H1 (cell line): ENCODE measurements around the gene GJB4. TPM values are rescaled to one million over a fixed set of nuclear protein-coding genes. Genes with fewer than 3 reads are reported as not detected.

Experiments
- CHD2 ChIP-seq: IDR thresholded peaks from 2 replicates; pipeline ENCODE4 v1.6.1; 2012; ENCODE audit warnings: low read length, improper control_type of control experiment
- JUND ChIP-seq: IDR thresholded peaks from 2 replicates; pipeline ENCODE4 v1.6.1; 2011; ENCODE audit warnings: mild to moderate bottlenecking, improper control_type of control experiment, low read length
- NANOG ChIP-seq: IDR thresholded peaks from 2 replicates; pipeline ENCODE4 v1.6.1; 2011; ENCODE audit warnings: low read length, low read depth, mild to moderate bottlenecking, inconsistent platforms; ENCODE audit not compliant: insufficient read depth, poor library complexity, severe bottlenecking
- POLR2A ChIP-seq, 2 experiments: IDR thresholded peaks; 1 replicate in 1 of 2; 2 replicates in 1 of 2; pipeline ENCODE4 v1.6.1; 2011; ENCODE audit warnings: low read depth in 2 of 2, low read length in 2 of 2, mild to moderate bottlenecking in 2 of 2; ENCODE audit errors: control extremely low read depth in 1 of 2
- SIRT6 ChIP-seq: IDR thresholded peaks from one replicate; pipeline ENCODE4 v1.7.1; 2012; ENCODE audit warnings: low read length, inconsistent platforms
- SIX5 ChIP-seq: IDR thresholded peaks from 2 replicates; pipeline ENCODE4 v1.6.1; 2011; ENCODE audit warnings: mild to moderate bottlenecking, low read depth, low read length
- SP1 ChIP-seq: IDR thresholded peaks from 2 replicates; pipeline ENCODE4 v1.6.1; 2011; ENCODE audit warnings: low read depth, low read length
- TEAD4 ChIP-seq: IDR thresholded peaks from 2 replicates; pipeline ENCODE4 v1.6.1; 2012; ENCODE audit warnings: low read depth, low read length, inconsistent platforms, mixed read lengths
- polyA plus RNA-seq, 7 experiments: library from polyadenylated mRNA; depleted of rRNA in 3 of 7; stranded (reverse) in 5 of 7; unstranded in 2 of 7; fragments of >200 nt in 5 of 7; fragments of 200-250 nt in 2 of 7; gene quantifications; 1 replicate in 5 of 7; 2 replicates in 1 of 7; 4 replicates in 1 of 7; pipeline versions ENCODE4 v1.2.1 to v1.2.3, GENCODE V29; 2011 to 2013; ENCODE audit warnings: missing spikeins in 2 of 7, mixed read lengths in 2 of 7
- total RNA-seq: library from RNA; stranded (reverse); fragmentation: NEBNext Ultra II Directional; extraction: Animal tissue kit (Norgen Biotek cat#: 25700); gene quantifications from 2 replicates; pipeline ENCODE4 v1.2.1, GENCODE V29; 2021
- TF ChIP-seq, protein P1 (sequence below): fragments of 300-600 bp; sonication (generic); IDR thresholded peaks from 2 replicates; pipeline ENCODE4 v1.7.1; 2012; ENCODE audit warnings: low read length, moderate library complexity, mild to moderate bottlenecking, inconsistent platforms; ENCODE audit not compliant: insufficient replicate concordance
- TF ChIP-seq, protein P2 (sequence below): IDR thresholded peaks from 2 replicates; pipeline ENCODE4 v1.6.1; 2011; ENCODE audit warnings: low read depth, mild to moderate bottlenecking, low read length; ENCODE audit not compliant: insufficient read depth
- TF ChIP-seq, protein P3 (sequence below): IDR thresholded peaks from 2 replicates; pipeline ENCODE4 v1.6.1; 2012; ENCODE audit warnings: low read length, inconsistent platforms

GJB4 gene
- total and polyA plus RNA-seq, 2 of the 8 experiments (the other 6 are each of a cell fraction or from before 2014, with no cell fraction given), result 0.20 to 0.41 TPM

DNA sequence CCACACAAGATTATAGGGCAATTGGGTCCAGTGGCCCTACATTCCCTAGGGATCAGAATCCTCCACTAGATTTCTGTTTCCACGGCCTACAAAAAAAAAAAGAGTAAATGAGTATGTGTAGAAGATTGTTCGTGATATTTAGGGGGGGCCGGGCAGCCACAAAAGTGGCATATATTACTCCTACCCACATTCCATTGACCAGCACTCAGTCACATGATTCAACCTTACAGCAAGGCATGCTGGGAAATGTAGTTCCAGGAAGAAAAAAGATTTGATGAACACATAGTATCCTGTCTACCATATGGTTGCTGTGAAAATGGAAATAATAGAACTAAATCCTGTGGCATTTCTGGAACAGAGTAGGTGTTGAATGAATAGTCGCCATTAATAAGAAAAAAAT lies 48.1 kb upstream of the GJB4 start (continued):
- TF ChIP-seq, protein P1, sequence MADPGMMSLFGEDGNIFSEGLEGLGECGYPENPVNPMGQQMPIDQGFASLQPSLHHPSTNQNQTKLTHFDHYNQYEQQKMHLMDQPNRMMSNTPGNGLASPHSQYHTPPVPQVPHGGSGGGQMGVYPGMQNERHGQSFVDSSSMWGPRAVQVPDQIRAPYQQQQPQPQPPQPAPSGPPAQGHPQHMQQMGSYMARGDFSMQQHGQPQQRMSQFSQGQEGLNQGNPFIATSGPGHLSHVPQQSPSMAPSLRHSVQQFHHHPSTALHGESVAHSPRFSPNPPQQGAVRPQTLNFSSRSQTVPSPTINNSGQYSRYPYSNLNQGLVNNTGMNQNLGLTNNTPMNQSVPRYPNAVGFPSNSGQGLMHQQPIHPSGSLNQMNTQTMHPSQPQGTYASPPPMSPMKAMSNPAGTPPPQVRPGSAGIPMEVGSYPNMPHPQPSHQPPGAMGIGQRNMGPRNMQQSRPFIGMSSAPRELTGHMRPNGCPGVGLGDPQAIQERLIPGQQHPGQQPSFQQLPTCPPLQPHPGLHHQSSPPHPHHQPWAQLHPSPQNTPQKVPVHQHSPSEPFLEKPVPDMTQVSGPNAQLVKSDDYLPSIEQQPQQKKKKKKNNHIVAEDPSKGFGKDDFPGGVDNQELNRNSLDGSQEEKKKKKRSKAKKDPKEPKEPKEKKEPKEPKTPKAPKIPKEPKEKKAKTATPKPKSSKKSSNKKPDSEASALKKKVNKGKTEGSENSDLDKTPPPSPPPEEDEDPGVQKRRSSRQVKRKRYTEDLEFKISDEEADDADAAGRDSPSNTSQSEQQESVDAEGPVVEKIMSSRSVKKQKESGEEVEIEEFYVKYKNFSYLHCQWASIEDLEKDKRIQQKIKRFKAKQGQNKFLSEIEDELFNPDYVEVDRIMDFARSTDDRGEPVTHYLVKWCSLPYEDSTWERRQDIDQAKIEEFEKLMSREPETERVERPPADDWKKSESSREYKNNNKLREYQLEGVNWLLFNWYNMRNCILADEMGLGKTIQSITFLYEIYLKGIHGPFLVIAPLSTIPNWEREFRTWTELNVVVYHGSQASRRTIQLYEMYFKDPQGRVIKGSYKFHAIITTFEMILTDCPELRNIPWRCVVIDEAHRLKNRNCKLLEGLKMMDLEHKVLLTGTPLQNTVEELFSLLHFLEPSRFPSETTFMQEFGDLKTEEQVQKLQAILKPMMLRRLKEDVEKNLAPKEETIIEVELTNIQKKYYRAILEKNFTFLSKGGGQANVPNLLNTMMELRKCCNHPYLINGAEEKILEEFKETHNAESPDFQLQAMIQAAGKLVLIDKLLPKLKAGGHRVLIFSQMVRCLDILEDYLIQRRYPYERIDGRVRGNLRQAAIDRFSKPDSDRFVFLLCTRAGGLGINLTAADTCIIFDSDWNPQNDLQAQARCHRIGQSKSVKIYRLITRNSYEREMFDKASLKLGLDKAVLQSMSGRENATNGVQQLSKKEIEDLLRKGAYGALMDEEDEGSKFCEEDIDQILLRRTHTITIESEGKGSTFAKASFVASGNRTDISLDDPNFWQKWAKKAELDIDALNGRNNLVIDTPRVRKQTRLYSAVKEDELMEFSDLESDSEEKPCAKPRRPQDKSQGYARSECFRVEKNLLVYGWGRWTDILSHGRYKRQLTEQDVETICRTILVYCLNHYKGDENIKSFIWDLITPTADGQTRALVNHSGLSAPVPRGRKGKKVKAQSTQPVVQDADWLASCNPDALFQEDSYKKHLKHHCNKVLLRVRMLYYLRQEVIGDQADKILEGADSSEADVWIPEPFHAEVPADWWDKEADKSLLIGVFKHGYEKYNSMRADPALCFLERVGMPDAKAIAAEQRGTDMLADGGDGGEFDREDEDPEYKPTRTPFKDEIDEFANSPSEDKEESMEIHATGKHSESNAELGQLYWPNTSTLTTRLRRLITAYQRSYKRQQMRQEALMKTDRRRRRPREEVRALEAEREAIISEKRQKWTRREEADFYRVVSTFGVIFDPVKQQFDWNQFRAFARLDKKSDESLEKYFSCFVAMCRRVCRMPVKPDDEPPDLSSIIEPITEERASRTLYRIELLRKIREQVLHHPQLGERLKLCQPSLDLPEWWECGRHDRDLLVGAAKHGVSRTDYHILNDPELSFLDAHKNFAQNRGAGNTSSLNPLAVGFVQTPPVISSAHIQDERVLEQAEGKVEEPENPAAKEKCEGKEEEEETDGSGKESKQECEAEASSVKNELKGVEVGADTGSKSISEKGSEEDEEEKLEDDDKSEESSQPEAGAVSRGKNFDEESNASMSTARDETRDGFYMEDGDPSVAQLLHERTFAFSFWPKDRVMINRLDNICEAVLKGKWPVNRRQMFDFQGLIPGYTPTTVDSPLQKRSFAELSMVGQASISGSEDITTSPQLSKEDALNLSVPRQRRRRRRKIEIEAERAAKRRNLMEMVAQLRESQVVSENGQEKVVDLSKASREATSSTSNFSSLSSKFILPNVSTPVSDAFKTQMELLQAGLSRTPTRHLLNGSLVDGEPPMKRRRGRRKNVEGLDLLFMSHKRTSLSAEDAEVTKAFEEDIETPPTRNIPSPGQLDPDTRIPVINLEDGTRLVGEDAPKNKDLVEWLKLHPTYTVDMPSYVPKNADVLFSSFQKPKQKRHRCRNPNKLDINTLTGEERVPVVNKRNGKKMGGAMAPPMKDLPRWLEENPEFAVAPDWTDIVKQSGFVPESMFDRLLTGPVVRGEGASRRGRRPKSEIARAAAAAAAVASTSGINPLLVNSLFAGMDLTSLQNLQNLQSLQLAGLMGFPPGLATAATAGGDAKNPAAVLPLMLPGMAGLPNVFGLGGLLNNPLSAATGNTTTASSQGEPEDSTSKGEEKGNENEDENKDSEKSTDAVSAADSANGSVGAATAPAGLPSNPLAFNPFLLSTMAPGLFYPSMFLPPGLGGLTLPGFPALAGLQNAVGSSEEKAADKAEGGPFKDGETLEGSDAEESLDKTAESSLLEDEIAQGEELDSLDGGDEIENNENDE, result no peak
- TF ChIP-seq JUND, result no peak
- TF ChIP-seq, protein P2, sequence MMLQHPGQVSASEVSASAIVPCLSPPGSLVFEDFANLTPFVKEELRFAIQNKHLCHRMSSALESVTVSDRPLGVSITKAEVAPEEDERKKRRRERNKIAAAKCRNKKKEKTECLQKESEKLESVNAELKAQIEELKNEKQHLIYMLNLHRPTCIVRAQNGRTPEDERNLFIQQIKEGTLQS, result peak; percentile 58; the same call in 1 of the 2 replicates
- TF ChIP-seq SP1, result no peak
- 0 out of 2 replicates have a peak, but pooled peaks have one; percentile 20 for TF ChIP-seq TEAD4
- no peak for TF ChIP-seq POLR2A (IDR thresholded peaks at IDR 0.05; ENCODE audit: control extremely low read depth in 1 of 2, low read depth in 2 of 2, low read length in 2 of 2)
- TF ChIP-seq, protein P3, sequence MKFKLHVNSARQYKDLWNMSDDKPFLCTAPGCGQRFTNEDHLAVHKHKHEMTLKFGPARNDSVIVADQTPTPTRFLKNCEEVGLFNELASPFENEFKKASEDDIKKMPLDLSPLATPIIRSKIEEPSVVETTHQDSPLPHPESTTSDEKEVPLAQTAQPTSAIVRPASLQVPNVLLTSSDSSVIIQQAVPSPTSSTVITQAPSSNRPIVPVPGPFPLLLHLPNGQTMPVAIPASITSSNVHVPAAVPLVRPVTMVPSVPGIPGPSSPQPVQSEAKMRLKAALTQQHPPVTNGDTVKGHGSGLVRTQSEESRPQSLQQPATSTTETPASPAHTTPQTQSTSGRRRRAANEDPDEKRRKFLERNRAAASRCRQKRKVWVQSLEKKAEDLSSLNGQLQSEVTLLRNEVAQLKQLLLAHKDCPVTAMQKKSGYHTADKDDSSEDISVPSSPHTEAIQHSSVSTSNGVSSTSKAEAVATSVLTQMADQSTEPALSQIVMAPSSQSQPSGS, result no peak
- TF ChIP-seq SIRT6, result no peak
- TF ChIP-seq SIX5, result peak; percentile 82
- TF ChIP-seq CHD2, result no peak
- TF ChIP-seq NANOG, result no peak
